HepG2 (cell line): ENCODE data around the gene ATG4B. TPM values are rescaled to one million over a fixed set of nuclear protein-coding genes. Genes with fewer than 3 reads are reported as not detected.
A peak's percentile ranks its signal among the peaks of the same experiment; 100 is the strongest.

Experiments
- ATAC-seq: fragments of 200-7000 bp; cut with Tn5 transposase; 3 replicates; pipeline ENCODE4 v1.9.1; 2020; ENCODE audit warnings: mild to moderate bottlenecking, moderate library complexity
- BruUV-seq: library from RNA; stranded (reverse); fragments of 400-500 nt; replicated peaks from 2 replicates; lab custom pipeline; 2021; lab: Mats Ljungman, UMichigan
- CTCF ChIA-PET: fragments of 300-600 bp; formaldehyde crosslinking; extraction: SDS; loops from one replicate; lab custom pipeline; 2021; ENCODE audit warnings: low total read pairs, inconsistent platforms, low intra/inter-chr PET ratio; lab: Yijun Ruan, JAX
- POLR2A ChIA-PET: fragments of 350-600 bp; sonication (Branson Sonifier 250); formaldehyde crosslinking; loops from one replicate; lab custom pipeline; 2020; ENCODE audit warnings: antibody characterized with exemption, inconsistent platforms; lab: Yijun Ruan, JAX
- DNase-seq: peaks from one replicate; pipeline ENCODE4 v3.0.0-alpha.2; 2015; ENCODE audit warnings: low spot score
- FAIRE-seq: peaks from 3 replicates; lab custom pipeline; 2011; peaks lifted over from hg19 to GRCh38; lab: Jason Lieb, UNC
- H2AFZ ChIP-seq: one replicate; pipeline ENCODE4 v1.6.1; 2011; ENCODE audit warnings: low read length, inconsistent platforms
- H3K27ac ChIP-seq: fragments of 300-600 bp; 3 replicates; pipeline ENCODE4 v1.8.0; 2011; ENCODE audit warnings: mixed run types, mild to moderate bottlenecking, mixed read lengths, low read length, inconsistent platforms; ENCODE audit not compliant: insufficient read depth; ENCODE audit errors: extremely low read length
- H3K27me3 ChIP-seq, 2 experiments: fragments of 200-600 bp in 1 of 2; 2 replicates in 1 of 2; 3 replicates in 1 of 2; pipeline versions ENCODE4 v1.6.0 to v1.8.0; 2011; ENCODE audit warnings: low read length in 2 of 2, mild to moderate bottlenecking in 2 of 2, moderate library complexity in 2 of 2, inconsistent platforms in 1 of 2; ENCODE audit not compliant: insufficient read depth in 2 of 2, control insufficient read depth in 1 of 2
- H3K36me3 ChIP-seq, 2 experiments: fragments of 200-600 bp in 1 of 2; replicated peaks in 1 of 2; 2 replicates in 1 of 2; 3 replicates in 1 of 2; pipeline versions ENCODE4 v1.5.1 to v1.8.0; 2011; ENCODE audit warnings: low read length in 2 of 2, inconsistent platforms in 1 of 2; ENCODE audit not compliant: insufficient read depth in 2 of 2, control insufficient read depth in 1 of 2
- H3K4me1 ChIP-seq: 2 replicates; pipeline ENCODE4 v1.5.1; 2012; ENCODE audit warnings: low read length, inconsistent platforms; ENCODE audit not compliant: insufficient read depth
- H3K4me2 ChIP-seq: 2 replicates; pipeline ENCODE4 v1.6.0; 2011; ENCODE audit warnings: low read depth, low read length, inconsistent platforms
- H3K4me3 ChIP-seq, 3 experiments: fragments of 200-600 bp in 1 of 3; sonication (generic), shearing (Covaris generic) in 1 of 3; replicated peaks in 1 of 3; 2 replicates each; pipeline ENCODE4 v1.5.1; 2011 to 2016; ENCODE audit warnings: low read length in 3 of 3, inconsistent platforms in 2 of 3, low read depth in 2 of 3, mild to moderate bottlenecking in 2 of 3, control low read depth in 1 of 3, mixed read lengths in 1 of 3; ENCODE audit not compliant: insufficient read depth in 1 of 3
- H3K79me2 ChIP-seq: one replicate; pipeline ENCODE4 v1.6.1; 2011; ENCODE audit warnings: low read length, inconsistent platforms; ENCODE audit not compliant: insufficient read depth
- H3K9ac ChIP-seq: 2 replicates; pipeline ENCODE4 v1.6.0; 2011; ENCODE audit warnings: mild to moderate bottlenecking, low read depth, low read length, inconsistent platforms; ENCODE audit not compliant: insufficient read depth
- H3K9me3 ChIP-seq: 2 replicates; pipeline ENCODE4 v1.5.1; 2012; ENCODE audit warnings: mild to moderate bottlenecking, low read length
- H4K20me1 ChIP-seq: 2 replicates; pipeline ENCODE4 v1.6.0; 2011; ENCODE audit warnings: inconsistent platforms, mild to moderate bottlenecking, low read length, moderate library complexity; ENCODE audit not compliant: insufficient read depth
- AGO1 ChIP-seq: fragments of 200-400 bp; formaldehyde crosslinking; IDR thresholded peaks from 2 replicates; pipeline ENCODE4 v1.6.1; 2017; ENCODE audit warnings: mild to moderate bottlenecking, low read depth, low read length, moderate library complexity; ENCODE audit not compliant: poor library complexity, severe bottlenecking
- AGO2 ChIP-seq: fragments of 200-400 bp; formaldehyde crosslinking; optimal IDR thresholded peaks from 2 replicates; pipeline ENCODE3; 2017; ENCODE audit warnings: mild to moderate bottlenecking, low read depth, low read length, moderate library complexity
- HNF1B ChIP-seq: sonication (generic); formaldehyde crosslinking; IDR thresholded peaks from 2 replicates; pipeline ENCODE4 v1.5.1; 2020; ENCODE audit warnings: mild to moderate bottlenecking, moderate library complexity, missing genetic modification reagents
- IRF9 ChIP-seq: sonication (generic); formaldehyde crosslinking; IDR thresholded peaks from 2 replicates; pipeline ENCODE4 v1.8.0; 2022; ENCODE audit warnings: missing genetic modification reagents, mild to moderate bottlenecking, borderline replicate concordance
- KLF6 ChIP-seq: IDR thresholded peaks from 2 replicates; pipeline ENCODE4 v1.8.0; 2016; ENCODE audit warnings: missing biosample characterization, missing genetic modification reagents
- NONO ChIP-seq, 2 experiments: fragments of 450-650 bp in 1 of 2; sonication (generic) in 1 of 2; formaldehyde crosslinking in 1 of 2; IDR thresholded peaks in 1 of 2; conservative IDR thresholded peaks in 1 of 2; 2 replicates each; pipeline versions ENCODE4 v1.6.1 to v1.8.0; 2017 to 2022; ENCODE audit warnings: mild to moderate bottlenecking in 1 of 2, missing genetic modification reagents in 1 of 2, moderate library complexity in 1 of 2
- PITX1 ChIP-seq: sonication (generic); formaldehyde crosslinking; IDR thresholded peaks from 2 replicates; pipeline ENCODE4 v1.5.1; 2020; ENCODE audit warnings: mild to moderate bottlenecking, missing genetic modification reagents
- SOX6 ChIP-seq, 2 experiments: fragments of 450-650 bp in 1 of 2; sonication (generic) in 1 of 2; formaldehyde crosslinking in 1 of 2; IDR thresholded peaks; 2 replicates each; pipeline versions ENCODE4 v1.4.0 to v1.6.1; 2017 to 2020; ENCODE audit warnings: antibody characterized with exemption in 1 of 2, mild to moderate bottlenecking in 1 of 2, missing genetic modification reagents in 1 of 2
- THAP7 ChIP-seq: sonication (generic); formaldehyde crosslinking; IDR thresholded peaks from 2 replicates; pipeline ENCODE4 v1.8.1; 2023; ENCODE audit warnings: mild to moderate bottlenecking, missing genetic modification reagents
- ZC3H13 ChIP-seq: sonication (generic); formaldehyde crosslinking; IDR thresholded peaks from 2 replicates; pipeline ENCODE4 v1.8.1; 2023; ENCODE audit warnings: mild to moderate bottlenecking, missing genetic modification reagents, moderate library complexity
- ZNF430 ChIP-seq: sonication (generic); formaldehyde crosslinking; IDR thresholded peaks from 2 replicates; pipeline ENCODE4 v1.9.0; 2021; ENCODE audit warnings: mild to moderate bottlenecking, missing genetic modification reagents
- ZNF691 ChIP-seq: sonication (generic); formaldehyde crosslinking; IDR thresholded peaks from 2 replicates; pipeline ENCODE4 v1.4.0; 2020; ENCODE audit warnings: missing genetic modification reagents, low read depth, mild to moderate bottlenecking, borderline replicate concordance
- ZZZ3 ChIP-seq: sonication (generic); formaldehyde crosslinking; IDR thresholded peaks from 2 replicates; pipeline ENCODE4 v1.4.0; 2020; ENCODE audit warnings: missing genetic modification reagents, mild to moderate bottlenecking, borderline replicate concordance
- WGBS: methylation state at CpG from one replicate; pipeline ENCODE4 v1.1.6; 2017; ENCODE audit warnings: low lambda C conversion rate; 5-methylcytosine and 5-hydroxymethylcytosine counted together
- in situ Hi-C: cut with HindIII; loops from 2 replicates; pipeline ENCODE4 v1.10.0; 2017; ENCODE audit warnings: low pct_unique_long_range_greater_than_20kb; ENCODE audit not compliant: extremely low pct_ligation_motif_present
- intact Hi-C: fragments of 100-400 bp; cut with micrococcal nuclease; formaldehyde crosslinking; loops from one replicate; pipeline ENCODE4 v1.10.0; 2022; ENCODE audit not compliant: unreplicated experiment
- polyA plus RNA-seq, 8 experiments: library from polyadenylated mRNA; depleted of rRNA in 3 of 8; stranded (reverse) in 7 of 8; unstranded in 1 of 8; fragments of >200 nt; fragmentation: Illumina TruSeq in 4 of 8; extraction: Trizol in 4 of 8; gene quantifications; 2 replicates each; pipeline versions ENCODE4 v1.2.1 to v1.2.3, GENCODE V29; 2011 to 2016; ENCODE audit warnings: low read depth in 4 of 8, missing spikeins in 1 of 8, mixed read lengths in 1 of 8; ENCODE audit not compliant: insufficient read depth in 1 of 8
- total RNA-seq, 5 experiments: library from RNA; depleted of rRNA; stranded (reverse); fragments of >200 nt; fragmentation: Illumina TruSeq; extraction: Trizol; gene quantifications; 2 replicates each; pipeline ENCODE4 v1.2.3, GENCODE V29; 2016; ENCODE audit warnings: low read depth in 1 of 5

Gene ATG4B
- total and polyA plus RNA-seq, 2 of the 13 experiments (the other 11 are each of a cell fraction or from before 2014, with no cell fraction given) = 95.5 to 239 TPM

- TF ChIP-seq ZNF691 (CRISPR knock-in tag) = no peak
- TF ChIP-seq AGO2 = peak; percentile 70
Measured at GRCh38 chr2:241675885-241676284, 38.4 kb downstream of the ATG4B start (continued).

- BruUV-seq = no TSS peak
- DNase-seq = no peak
- POLR2A ChIA-PET = interaction anchor here (2.8 kb wide), 1 partner anchor 10 kb away, joined by 13 read pairs; the partner anchor contains the start of gene DTYMK
Measured at GRCh38 chr2:241676665-241677064, 39.2 kb downstream of the ATG4B start.

More at GRCh38 chr2:241676665-241677064, 39.2 kb downstream of the ATG4B start:
- H3K27me3 ChIP-seq = no peaks in the 10 kb centered on the region
- no peak overlapping the region for H3K27ac ChIP-seq
- ATAC-seq (peak; percentile 1; the same call in 2 of the 3 replicates), FAIRE-seq (no peak)
- intact Hi-C loops (no loop called here), in situ Hi-C loops (no loop called here)
- no peak overlapping the region for H2AFZ ChIP-seq
- no peaks in the 10 kb centered on the region for H3K4me1 ChIP-seq
- no peak overlapping the region for H3K4me2 ChIP-seq
- H3K36me3 ChIP-seq = peaks cover 29 to 69% of the 10 kb centered on the region in 2 experiments
- TF ChIP-seq KLF6 (CRISPR knock-in tag) (no peak), SOX6 (IDR thresholded peaks at IDR 0.05) (no peak), SOX6 (CRISPR knock-in tag; IDR thresholded peaks at IDR 0.05) (no peak), THAP7 (CRISPR knock-in tag) (0 out of 2 replicates have a peak, but pooled peaks have one; percentile 49), AGO1 (peak; percentile 3), HNF1B (CRISPR knock-in tag) (no peak), NONO (IDR thresholded peaks at IDR 0.05) (no peak), NONO (CRISPR knock-in tag; conservative IDR thresholded peaks at IDR 0.05) (0 out of 2 replicates have a peak, but pooled peaks have one; percentile 44), ZZZ3 (CRISPR knock-in tag) (no peak), ZNF430 (CRISPR knock-in tag) (no peak), AGO2 (peak; percentile 67), IRF9 (0 out of 2 replicates have a peak, but pooled peaks have one; percentile 8), ZC3H13 (peak; percentile 72; the same call in 1 of the 2 replicates), PITX1 (CRISPR knock-in tag) (no peak)
- CTCF ChIA-PET = no interaction called here
- H3K9me3 ChIP-seq = no peaks in the 10 kb centered on the region
- no peak overlapping the region for H3K4me3 ChIP-seq
- H4K20me1 ChIP-seq = no peaks in the 10 kb centered on the region
- no peaks in the 10 kb centered on the region for H3K79me2 ChIP-seq
- WGBS = 94% methylated on average over 12 of the region's 17 CpGs
- H3K9ac ChIP-seq = no peak overlapping the region
